HCT116 (cell line): Measurements from ENCODE around the gene ACY1. TPM values are rescaled to one million over a fixed set of nuclear protein-coding genes. Genes with fewer than 3 reads are reported as not detected.

Experiments
- ATAC-seq: fragments of 200-7000 bp; cut with Tn5 transposase; 2 replicates; pipeline ENCODE4 v1.9.1; 2020; ENCODE audit warnings: mild to moderate bottlenecking, moderate library complexity
- BruUV-seq: library from RNA; stranded (reverse); fragments of 400-500 nt; replicated peaks from 2 replicates; lab custom pipeline; 2021; lab: Mats Ljungman, UMichigan
- CTCF ChIA-PET: fragments of 300-600 bp; sonication (Branson Sonifier 250); formaldehyde crosslinking; loops from one replicate; lab custom pipeline; 2021; ENCODE audit warnings: antibody characterized with exemption; lab: Charles Lee
- POLR2A ChIA-PET: fragments of 300-600, 350-600 bp; sonication (Branson Sonifier 250); formaldehyde crosslinking; loops from one replicate; lab custom pipeline; 2021; ENCODE audit warnings: antibody characterized with exemption; lab: Charles Lee
- RAD21 ChIA-PET, 2 experiments: fragments of 300-600 bp; sonication (Branson Sonifier 250); formaldehyde crosslinking; loops; one replicate each; lab custom pipeline; 2023; ENCODE audit warnings: low total read pairs in 2 of 2; ENCODE audit not compliant: uncharacterized antibody in 2 of 2, unreplicated experiment in 2 of 2, low non-redundant PET in 1 of 2; lab: Charles Lee
- DNase-seq: peaks from one replicate; pipeline ENCODE4 v3.0.0-alpha.2; 2010; ENCODE audit warnings: low read depth, low spot score
- H2AFZ ChIP-seq: fragments of 200-600 bp; shearing (Covaris generic), sonication (generic); 2 replicates; pipeline ENCODE4 v1.6.1; 2017; ENCODE audit warnings: low read depth, mixed run types, mixed read lengths, antibody characterized with exemption, low read length; ENCODE audit not compliant: poor library complexity, severe bottlenecking
- H3K27ac ChIP-seq: 2 replicates; pipeline ENCODE4 v1.5.1; 2012; ENCODE audit warnings: low read depth, low read length
- H3K27me3 ChIP-seq: fragments of 200-600 bp; sonication (generic); 2 replicates; pipeline ENCODE4 v1.6.1; 2016; ENCODE audit warnings: mixed run types, low read length, mixed read lengths; ENCODE audit not compliant: insufficient read depth
- H3K36me3 ChIP-seq, 2 experiments: fragments of 200-500 bp in 1 of 2; fragments of 200-600 bp in 1 of 2; sonication (Bioruptor generic) in 1 of 2; sonication (generic) in 1 of 2; 2 replicates each; pipeline versions ENCODE4 v1.5.1 to v1.6.1; 2014 to 2016; ENCODE audit warnings: low read length in 2 of 2, inconsistent platforms in 1 of 2, mixed read lengths in 1 of 2, mixed run types in 1 of 2; ENCODE audit not compliant: insufficient read depth in 2 of 2, control insufficient read depth in 1 of 2
- H3K4me1 ChIP-seq, 2 experiments: fragments of 200-600 bp in 1 of 2; sonication (generic) in 1 of 2; 2 replicates each; pipeline versions ENCODE4 v1.5.1 to v1.6.1; 2012 to 2017; ENCODE audit warnings: low read length in 2 of 2, inconsistent platforms in 1 of 2, mild to moderate bottlenecking in 1 of 2, mixed read lengths in 1 of 2, mixed run types in 1 of 2, moderate library complexity in 1 of 2; ENCODE audit not compliant: insufficient read depth in 2 of 2, control insufficient read depth in 1 of 2
- H3K4me2 ChIP-seq: fragments of 200-600 bp; sonication (generic); 2 replicates; pipeline ENCODE4 v1.6.1; 2017; ENCODE audit warnings: mixed run types, low read length, mixed read lengths
- H3K4me3 ChIP-seq, 2 experiments: fragments of 200-600 bp in 1 of 2; sonication (generic) in 1 of 2; replicated peaks in 1 of 2; 2 replicates each; pipeline ENCODE4 v1.5.1; 2011 to 2016; ENCODE audit warnings: low read length in 2 of 2, control low read depth in 1 of 2, low read depth in 1 of 2, mild to moderate bottlenecking in 1 of 2, mixed read lengths in 1 of 2, mixed run types in 1 of 2
- H3K79me2 ChIP-seq: fragments of 200-600 bp; sonication (generic); 2 replicates; pipeline ENCODE4 v1.6.1; 2017; ENCODE audit warnings: mild to moderate bottlenecking, mixed run types, low read length, moderate library complexity, mixed read lengths; ENCODE audit not compliant: insufficient read depth
- H3K9ac ChIP-seq: fragments of 200-600 bp; sonication (generic); 2 replicates; pipeline ENCODE4 v1.6.1; 2016; ENCODE audit warnings: low read length, mixed read lengths
- H3K9me2 ChIP-seq: fragments of 200-600 bp; sonication (generic), shearing (Covaris generic); 2 replicates; pipeline ENCODE4 v1.6.1; 2017; ENCODE audit warnings: mixed run types, mild to moderate bottlenecking, moderate library complexity; ENCODE audit not compliant: insufficient read depth
- H3K9me3 ChIP-seq, 2 experiments: fragments of 200-500 bp in 1 of 2; fragments of 200-600 bp in 1 of 2; sonication (Bioruptor generic) in 1 of 2; sonication (generic) in 1 of 2; 2 replicates each; pipeline ENCODE4 v1.6.1; 2014 to 2017; ENCODE audit warnings: low read length in 2 of 2, mixed read lengths in 2 of 2, inconsistent platforms in 1 of 2, low read depth in 1 of 2, mild to moderate bottlenecking in 1 of 2, mixed run types in 1 of 2, moderate library complexity in 1 of 2; ENCODE audit not compliant: control insufficient read depth in 1 of 2, insufficient read depth in 1 of 2
- H4K20me1 ChIP-seq: fragments of 200-600 bp; sonication (generic), shearing (Covaris generic); 2 replicates; pipeline ENCODE4 v1.6.1; 2017; ENCODE audit warnings: mixed run types, mild to moderate bottlenecking, moderate library complexity; ENCODE audit not compliant: insufficient read depth
- CBX3 ChIP-seq: IDR thresholded peaks from 2 replicates; pipeline ENCODE4 v1.6.1; 2012; ENCODE audit warnings: low read depth
- CEBPB ChIP-seq: IDR thresholded peaks from 2 replicates; pipeline ENCODE4 v1.6.1; 2012; ENCODE audit warnings: low read depth
- CTCF ChIP-seq, 3 experiments: fragments of 200-600 bp in 1 of 3; sonication (generic) in 1 of 3; IDR thresholded peaks in 2 of 3; conservative IDR thresholded peaks in 1 of 3; 2 replicates each; pipeline ENCODE4 v1.5.1; 2012 to 2017; ENCODE audit warnings: low read depth in 2 of 3, low read length in 2 of 3, antibody characterized with exemption in 1 of 3, borderline replicate concordance in 1 of 3, control low read depth in 1 of 3, mild to moderate bottlenecking in 1 of 3, mixed read lengths in 1 of 3, mixed run types in 1 of 3, moderate library complexity in 1 of 3; ENCODE audit not compliant: insufficient read depth in 1 of 3
- EGR1 ChIP-seq: IDR thresholded peaks from 2 replicates; pipeline ENCODE4 v1.6.1; 2012; ENCODE audit warnings: low read depth
- ELF1 ChIP-seq: IDR thresholded peaks from 2 replicates; pipeline ENCODE4 v1.6.1; 2012; ENCODE audit warnings: low read depth, borderline replicate concordance
- MAX ChIP-seq: IDR thresholded peaks from 2 replicates; pipeline ENCODE4 v1.6.1; 2012
- POLR2A ChIP-seq: IDR thresholded peaks from 2 replicates; pipeline ENCODE4 v1.7.0; 2011; ENCODE audit warnings: borderline replicate concordance; ENCODE audit not compliant: insufficient read depth, insufficient read length; ENCODE audit errors: extremely low read depth
- RAD21 ChIP-seq: IDR thresholded peaks from 2 replicates; pipeline ENCODE4 v1.6.1; 2012; ENCODE audit warnings: low read depth, mild to moderate bottlenecking
- TCF7L2 ChIP-seq: IDR thresholded peaks from 2 replicates; pipeline ENCODE4 v1.7.0; 2011; ENCODE audit warnings: borderline replicate concordance, inconsistent platforms; ENCODE audit not compliant: insufficient read depth, insufficient read length; ENCODE audit errors: extremely low read depth
- YY1 ChIP-seq: IDR thresholded peaks from 2 replicates; pipeline ENCODE4 v1.6.1; 2011; ENCODE audit warnings: low read length, low read depth, moderate library complexity, mild to moderate bottlenecking; ENCODE audit not compliant: insufficient replicate concordance; ENCODE audit errors: extremely low read depth
- ZBTB33 ChIP-seq: IDR thresholded peaks from 2 replicates; pipeline ENCODE4 v1.6.1; 2011; ENCODE audit warnings: mild to moderate bottlenecking, low read length, moderate library complexity; ENCODE audit not compliant: insufficient replicate concordance; ENCODE audit errors: extremely low read depth
- ZFX ChIP-seq: fragments of 450-650 bp; IDR thresholded peaks from 2 replicates; pipeline ENCODE4 v1.6.1; 2017
- ZNF274 ChIP-seq: fragments of 200-500 bp; sonication (Bioruptor generic); IDR thresholded peaks from 2 replicates; pipeline ENCODE4 v1.6.1; 2014; ENCODE audit warnings: mild to moderate bottlenecking, low read depth, low read length, inconsistent platforms
- intact Hi-C: fragments of 100-400 bp; cut with micrococcal nuclease; formaldehyde crosslinking; loops from 2 replicates; pipeline ENCODE4 v1.10.0; 2022
- total RNA-seq: library from RNA; stranded (reverse); gene quantifications from one replicate; pipeline ENCODE4 v1.2.1, GENCODE V29; 2021; ENCODE audit not compliant: unreplicated experiment

The ACY1 gene
- total RNA-seq, 1 experiment from 2014 or later, result 73.2 TPM

- ChIA-PET CTCF (no interaction called here), POLR2A (interaction anchor here (1.0 kb wide), 1 partner anchor 36 kb away, joined by 3 read pairs; the partner anchor contains the start of genes PARP3 and RRP9), RAD21 (no interaction called here)
- BruUV-seq, result no TSS peak
- no peaks in the 10 kb centered on the region for H3K36me3 ChIP-seq
- intact Hi-C loops, result no loop called here
- no peak overlapping the region for H2AFZ ChIP-seq
- no peaks in the 10 kb centered on the region for H4K20me1 ChIP-seq
- no peak overlapping the region for H3K4me3 ChIP-seq
- no peak overlapping the region for H3K4me2 ChIP-seq
- peaks cover 30 to 41% of the 10 kb centered on the region in 2 experiments for H3K4me1 ChIP-seq
- no peak for DNase-seq
- H3K9ac ChIP-seq, result no peak overlapping the region
- no peaks in the 10 kb centered on the region for H3K27me3 ChIP-seq
- TF ChIP-seq POLR2A (no peak), ZFX (no peak), MAX (no peak), CTCF (IDR thresholded peaks at IDR 0.05 in 2 of 3, conservative IDR thresholded peaks at IDR 0.05 in 1 of 3; ENCODE audit: borderline replicate concordance in 1 of 3, insufficient read depth in 1 of 3, low read depth in 2 of 3, low read length in 2 of 3) (no peak), RAD21 (no peak), EGR1 (no peak), YY1 (no peak), ELF1 (no peak), CBX3 (no peak), ZNF274 (no peak), CEBPB (no peak), TCF7L2 (no peak), ZBTB33 (no peak)
- no peak overlapping the region for H3K27ac ChIP-seq
- no peaks in the 10 kb centered on the region for H3K9me3 ChIP-seq
- no peak for ATAC-seq
- peaks cover 22% of the 10 kb centered on the region for H3K79me2 ChIP-seq
- H3K9me2 ChIP-seq, result no peaks in the 10 kb centered on the region
Observed at GRCh38 chr3:51977446-51978142, 5.7 kb upstream of the ACY1 start.
